Lung (tissue), 12 donors: ENCODE data around the gene USP4. TPM values are rescaled to one million over a fixed set of nuclear protein-coding genes. Genes with fewer than 3 reads are reported as not detected.
"Not testable (repeated sequence)": the region's sequence is repeated elsewhere in the genome, so short reads cannot be mapped to it uniquely, and the experiment has no call there.

Experiments used
- ATAC-seq: fragments of 200-7000 bp; cut with Tn5 transposase; one replicate; pipeline ENCODE4 v1.9.1; 2020; ENCODE audit warnings: moderate number of reproducible peaks; ENCODE audit not compliant: insufficient read depth, low FRiP score
- DNase-seq, 3 donors: peaks; one replicate each; pipeline ENCODE4 v3.0.0-alpha.2; 2013 to 2017
- H3K27ac ChIP-seq, 2 donors: one replicate each; pipeline ENCODE4 v1.5.1; 2013; ENCODE audit warnings: mild to moderate bottlenecking in 2 of 2, moderate library complexity in 2 of 2, control low read depth in 1 of 2, inconsistent platforms in 1 of 2, low read depth in 1 of 2, low read length in 1 of 2
- H3K27me3 ChIP-seq, 3 donors: one replicate each; pipeline ENCODE4 v1.5.1; 2013; ENCODE audit warnings: low read length in 2 of 3; ENCODE audit not compliant: control insufficient read depth in 3 of 3, insufficient read depth in 3 of 3
- H3K36me3 ChIP-seq, 4 donors: one replicate each; pipeline ENCODE4 v1.5.1; 2013; ENCODE audit warnings: low read length in 4 of 4, mild to moderate bottlenecking in 1 of 4, moderate library complexity in 1 of 4; ENCODE audit not compliant: control insufficient read depth in 4 of 4, insufficient read depth in 4 of 4
- H3K4me1 ChIP-seq, 5 donors: one replicate each; pipeline ENCODE4 v1.5.1; 2013; ENCODE audit warnings: low read length in 5 of 5, mild to moderate bottlenecking in 2 of 5, moderate library complexity in 1 of 5; ENCODE audit not compliant: control insufficient read depth in 5 of 5, insufficient read depth in 5 of 5
- H3K4me3 ChIP-seq: one replicate; pipeline ENCODE4 v1.5.1; 2013; ENCODE audit warnings: mild to moderate bottlenecking, control low read depth, moderate library complexity
- H3K9ac ChIP-seq, 2 donors: one replicate each; pipeline ENCODE4 v1.5.1; 2013; ENCODE audit warnings: low read length in 2 of 2, control low read depth in 1 of 2; ENCODE audit not compliant: insufficient read depth in 1 of 2
- H3K9me3 ChIP-seq, 4 donors: one replicate each; pipeline ENCODE4 v1.5.1; 2013; ENCODE audit warnings: low read length in 3 of 4, mild to moderate bottlenecking in 1 of 4, moderate library complexity in 1 of 4; ENCODE audit not compliant: control insufficient read depth in 4 of 4, insufficient read depth in 3 of 4
- WGBS, 2 donors: extraction: QIAGEN DNeasy Blood & Tissue Kit; methylation state at CpG; one replicate each; pipeline ENCODE4 v1.1.7; 2013; 5-methylcytosine and 5-hydroxymethylcytosine counted together
- polyA plus RNA-seq, 2 donors: library from polyadenylated mRNA; stranded (reverse); fragments of 200-250 nt; gene quantifications; one replicate each; pipeline ENCODE4 v1.2.1, GENCODE V29; 2013
- total RNA-seq, 2 donors: library from RNA; depleted of rRNA in 1 of 2; stranded (reverse); fragments of >200 nt in 1 of 2; gene quantifications; one replicate each; pipeline ENCODE4 v1.2.1, GENCODE V29; 2014 to 2021
- TF ChIP-seq, protein P1 (sequence below): IDR thresholded peaks from 2 replicates; pipeline ENCODE4 v1.5.1; 2012; ENCODE audit warnings: mild to moderate bottlenecking; ENCODE audit errors: control extremely low read depth, extremely low read depth
- donor health status: control.
- donor health status: control.
- donor health status: Bipolar disorder and iron deficiency.
- donor health status: healthy.
- donor health status: DM: yes; HTN: yes; CAD: no.

The USP4 gene
- total and polyA plus RNA-seq, 4 donors: 39.4 to 72.4 (median 54.7) TPM

GRCh38 chr3:49358217-49358883 lies 18.5 kb upstream of the USP4 start, which contains the start of gene GPX1:
TSS of gene GPX1 (minus strand) at chr3:49358353. CDS start at chr3:49358278, 75 bp downstream.
- peak; percentile 96 to 97 (median 96) for DNase-seq

GRCh38 chr3:49357443-49358216 lies 17.8 kb upstream of the USP4 start:
- peak; percentile 28 to 40 (median 35) for DNase-seq
- Histone ChIP-seq H3K4me1 (peaks cover 0 to 18% (median 6%) of the 10 kb centered on the region in 5 donors), H3K27ac (peak overlapping the region; percentile 74 to 98), H3K4me3 (peak overlapping the region; percentile 57), H3K36me3 (peaks cover 21 to 28% (median 23%) of the 10 kb centered on the region in 4 donors), H3K9ac (peak overlapping the region; percentile 63 to 91)
- peak; percentile 48 for ATAC-seq
- not testable (repeated sequence) for H3K9me3 ChIP-seq, H3K27me3 ChIP-seq
- 3 to 6% methylated on average over 58 to 63 of the region's 63 CpGs for WGBS, 2 donors

More at GRCh38 chr3:49358217-49358883, 18.5 kb upstream of the USP4 start, which contains the start of gene GPX1:
- TF ChIP-seq, protein P1, sequence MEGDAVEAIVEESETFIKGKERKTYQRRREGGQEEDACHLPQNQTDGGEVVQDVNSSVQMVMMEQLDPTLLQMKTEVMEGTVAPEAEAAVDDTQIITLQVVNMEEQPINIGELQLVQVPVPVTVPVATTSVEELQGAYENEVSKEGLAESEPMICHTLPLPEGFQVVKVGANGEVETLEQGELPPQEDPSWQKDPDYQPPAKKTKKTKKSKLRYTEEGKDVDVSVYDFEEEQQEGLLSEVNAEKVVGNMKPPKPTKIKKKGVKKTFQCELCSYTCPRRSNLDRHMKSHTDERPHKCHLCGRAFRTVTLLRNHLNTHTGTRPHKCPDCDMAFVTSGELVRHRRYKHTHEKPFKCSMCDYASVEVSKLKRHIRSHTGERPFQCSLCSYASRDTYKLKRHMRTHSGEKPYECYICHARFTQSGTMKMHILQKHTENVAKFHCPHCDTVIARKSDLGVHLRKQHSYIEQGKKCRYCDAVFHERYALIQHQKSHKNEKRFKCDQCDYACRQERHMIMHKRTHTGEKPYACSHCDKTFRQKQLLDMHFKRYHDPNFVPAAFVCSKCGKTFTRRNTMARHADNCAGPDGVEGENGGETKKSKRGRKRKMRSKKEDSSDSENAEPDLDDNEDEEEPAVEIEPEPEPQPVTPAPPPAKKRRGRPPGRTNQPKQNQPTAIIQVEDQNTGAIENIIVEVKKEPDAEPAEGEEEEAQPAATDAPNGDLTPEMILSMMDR: no peak
- peak within 1 kb of the TSS; percentile 63 to 91 for H3K9ac ChIP-seq
- no peaks in the 10 kb centered on the region for H3K9me3 ChIP-seq
- H3K27me3 ChIP-seq: no peaks in the 10 kb centered on the region
- WGBS, 2 donors: 1% methylated on average over 46 of the region's 46 CpGs
- H3K36me3 ChIP-seq: peaks cover 22 to 28% (median 25%) of the 10 kb centered on the region in 4 donors
- H3K4me1 ChIP-seq: peaks cover 0 to 18% (median 6%) of the 10 kb centered on the region in 5 donors
- peak within 1 kb of the TSS; percentile 74 to 98 for H3K27ac ChIP-seq
- peak within 1 kb of the TSS; percentile 57 for H3K4me3 ChIP-seq
- peak; percentile 89 for ATAC-seq

DNA sequence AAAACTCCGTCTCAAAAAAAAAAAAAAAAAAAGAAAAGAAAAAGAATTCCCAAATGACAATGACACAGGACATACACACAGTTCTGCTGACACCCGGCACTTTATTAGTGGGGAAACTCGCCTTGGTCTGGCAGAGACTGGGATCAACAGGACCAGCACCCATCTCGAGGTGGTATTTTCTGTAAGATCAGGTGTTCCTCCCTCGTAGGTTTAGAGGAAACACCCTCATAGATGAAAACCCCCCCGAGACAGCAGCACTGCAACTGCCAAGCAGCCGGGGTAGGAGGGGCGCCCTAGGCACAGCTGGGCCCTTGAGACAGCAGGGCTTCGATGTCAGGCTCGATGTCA lies 17.2 kb upstream of the USP4 start:
- H3K9ac ChIP-seq: peak overlapping the region in 1 of 2 donors; percentile 28
- H3K9me3 ChIP-seq, H3K27me3 ChIP-seq, ATAC-seq: not testable (repeated sequence)
- peaks cover 19 to 24% (median 22%) of the 10 kb centered on the region in 4 donors for H3K36me3 ChIP-seq
- peak overlapping the region; percentile 57 for H3K4me3 ChIP-seq
- 22 to 23% methylated on average over 7 to 10 of the region's 10 CpGs for WGBS, 2 donors
- H3K27ac ChIP-seq: peak overlapping the region; percentile 74 to 98
- H3K4me1 ChIP-seq: peaks cover 0 to 18% (median 6%) of the 10 kb centered on the region in 5 donors
- DNase-seq: peak in 1 of 3 donors; percentile 10

DNA sequence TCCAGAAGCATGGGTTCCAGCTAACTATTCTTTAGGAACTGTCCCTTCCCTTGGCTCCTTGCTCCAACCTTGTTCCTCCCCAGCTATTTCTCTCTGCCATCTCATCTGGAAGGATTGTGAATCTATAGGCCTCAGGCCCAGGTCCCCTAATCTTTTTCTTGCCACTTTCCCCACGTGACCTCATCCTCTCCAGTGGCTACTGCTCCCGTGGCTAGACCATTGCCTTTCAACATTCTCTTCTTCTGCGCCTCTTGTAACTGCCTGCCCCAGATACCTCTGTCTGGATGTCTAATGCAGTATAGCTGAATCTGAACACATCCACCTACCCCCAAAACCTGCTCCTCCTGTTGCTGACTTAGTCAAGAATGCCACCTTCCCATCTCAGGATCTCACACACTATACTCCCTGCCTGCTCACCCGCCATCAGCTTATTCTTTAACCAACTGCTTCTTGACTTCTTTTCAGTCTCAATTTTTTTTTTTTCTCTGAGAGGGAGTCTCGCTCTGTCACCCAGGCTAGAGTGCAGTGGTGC lies 13.1 kb upstream of the USP4 start:
- H3K9me3 ChIP-seq: no peaks in the 10 kb centered on the region
- no peak overlapping the region for H3K4me3 ChIP-seq
- TF ChIP-seq, protein P1: no peak
- DNase-seq: no peak
- no peak overlapping the region for H3K9ac ChIP-seq
- H3K27me3 ChIP-seq: no peaks in the 10 kb centered on the region
- 63 to 78% methylated on average over 5 of the region's 5 CpGs for WGBS, 2 donors
- H3K4me1 ChIP-seq: peaks cover 0 to 9% (median 7%) of the 10 kb centered on the region in 5 donors
- ATAC-seq: no peak
- H3K27ac ChIP-seq: peak overlapping the region in 1 of 2 donors; percentile 87
- peaks cover 5 to 12% (median 10%) of the 10 kb centered on the region in 4 donors for H3K36me3 ChIP-seq
